ENCODE measurements around the gene CCDC78.

The CCDC78 gene

DNA sequence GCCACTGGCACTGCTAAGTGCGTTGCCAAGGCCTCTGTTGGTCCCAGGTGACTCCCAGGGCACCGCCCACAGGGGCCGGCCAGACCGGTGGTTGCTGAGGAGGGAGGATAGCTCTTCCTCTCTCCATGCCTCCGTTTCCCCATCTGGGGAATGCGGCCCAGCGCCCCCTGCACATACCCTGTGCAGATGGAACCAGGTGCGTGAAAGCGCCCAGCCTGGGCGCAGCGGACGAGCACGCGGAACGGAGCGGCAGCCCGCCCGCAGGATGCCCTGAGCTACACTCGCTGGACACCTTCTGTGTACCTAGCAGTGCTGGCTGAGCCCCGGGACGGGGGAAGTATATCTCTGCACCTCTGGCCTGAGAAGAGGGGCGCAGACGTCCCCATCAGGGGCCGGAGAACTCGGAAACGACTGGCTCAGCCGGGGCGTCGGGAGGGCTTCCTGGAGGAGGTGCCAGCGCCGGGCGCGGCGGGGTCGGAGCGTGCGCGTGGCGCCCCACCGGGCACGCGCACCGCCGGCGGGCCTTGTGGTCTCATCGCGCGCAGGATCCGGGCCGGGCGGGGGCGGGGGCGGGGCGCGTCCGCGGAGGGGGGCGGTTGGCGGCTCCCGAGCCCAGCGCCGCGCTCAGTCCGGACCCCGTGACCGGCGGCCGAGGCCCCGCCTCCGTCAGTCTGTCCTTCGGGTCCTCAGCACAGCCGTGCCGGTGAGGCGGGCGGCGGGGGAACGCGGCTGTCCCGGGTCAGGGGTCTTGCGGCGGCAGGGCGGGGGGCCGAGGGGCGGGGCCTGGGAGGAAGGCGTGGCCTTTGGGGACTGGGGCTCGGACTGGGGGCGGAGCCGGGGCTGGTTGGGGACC lies at the start of gene CCDC78, which contains the start of gene HAGHL:
Gene CCDC78 (minus strand): TSS at position 6 of the 853 bp plus-strand sequence. CDS start 76 bp downstream, outside the sequence.
Gene HAGHL (plus strand): TSS at position 669 of the 853 bp plus-strand sequence. CDS start 404 bp downstream, outside the sequence.
- peak; percentile 66 for DNase-seq (ENCODE audit: extremely low spot score)
- no peak for TF ChIP-seq L3MBTL2 (conservative IDR thresholded peaks at IDR 0.05)
- TF ChIP-seq TARDBP (IDR thresholded peaks at IDR 0.05) = no peak
- no peak for TF ChIP-seq ARNT (IDR thresholded peaks at IDR 0.05)
- TF ChIP-seq, protein P1, sequence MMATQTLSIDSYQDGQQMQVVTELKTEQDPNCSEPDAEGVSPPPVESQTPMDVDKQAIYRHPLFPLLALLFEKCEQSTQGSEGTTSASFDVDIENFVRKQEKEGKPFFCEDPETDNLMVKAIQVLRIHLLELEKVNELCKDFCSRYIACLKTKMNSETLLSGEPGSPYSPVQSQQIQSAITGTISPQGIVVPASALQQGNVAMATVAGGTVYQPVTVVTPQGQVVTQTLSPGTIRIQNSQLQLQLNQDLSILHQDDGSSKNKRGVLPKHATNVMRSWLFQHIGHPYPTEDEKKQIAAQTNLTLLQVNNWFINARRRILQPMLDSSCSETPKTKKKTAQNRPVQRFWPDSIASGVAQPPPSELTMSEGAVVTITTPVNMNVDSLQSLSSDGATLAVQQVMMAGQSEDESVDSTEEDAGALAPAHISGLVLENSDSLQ (IDR thresholded peaks at IDR 0.05) = no peak
- TF ChIP-seq FOXK2 (IDR thresholded peaks at IDR 0.05) = no peak
- TF ChIP-seq BHLHE40 (IDR thresholded peaks at IDR 0.05; ENCODE audit: borderline replicate concordance) = no peak
- CTCF ChIA-PET = interaction anchor here (1.6 kb wide), 1 partner anchor 17 kb away, joined by 6 read pairs; no protein-coding TSS in a partner anchor
- POLR2A ChIA-PET = interaction anchor here (1.3 to 5.0 kb wide), 4 partner anchors 11 to 58 kb away, joined by 4 to 27 read pairs (median 9); partner anchors contain the start of genes CIAO3 and METRN

DNA sequence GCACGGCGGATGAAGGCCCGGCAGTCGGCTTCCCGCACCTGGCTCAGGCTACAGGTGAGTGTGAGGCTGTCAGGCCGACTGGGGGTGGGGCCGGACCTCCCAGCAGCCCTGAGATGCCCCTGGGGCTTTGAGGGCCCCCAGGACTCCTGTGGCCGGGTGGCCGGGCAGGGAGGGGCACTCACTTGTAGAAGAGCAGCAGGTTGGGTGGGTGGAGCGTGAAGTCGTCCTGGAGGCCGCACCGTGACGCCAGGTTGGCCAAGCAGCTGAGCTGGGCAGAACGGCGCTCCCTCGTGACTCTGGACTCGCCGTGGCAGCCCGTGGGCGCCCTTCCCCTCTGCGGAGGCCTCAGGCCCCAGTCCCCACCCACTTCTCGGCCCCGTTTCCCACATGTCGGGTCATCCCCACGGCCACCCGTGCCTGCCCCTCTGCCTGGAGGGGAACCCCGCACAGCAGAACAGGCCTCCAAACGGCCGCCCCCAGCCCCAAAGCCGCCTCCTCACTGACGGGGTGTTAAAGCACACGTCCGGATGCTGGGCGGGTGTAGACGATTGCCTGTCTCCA lies 49.1 kb upstream of the CCDC78 start:
- ChIA-PET POLR2A (no interaction called here), CTCF (no interaction called here)
- DNase-seq (ENCODE audit: extremely low spot score) = no peak
- TF ChIP-seq BHLHE40 (IDR thresholded peaks at IDR 0.05; ENCODE audit: borderline replicate concordance) (no peak), ARNT (IDR thresholded peaks at IDR 0.05) (no peak), CTBP1 (IDR thresholded peaks at IDR 0.05; ENCODE audit: borderline replicate concordance) (no peak), NFRKB (IDR thresholded peaks at IDR 0.05) (no peak), L3MBTL2 (conservative IDR thresholded peaks at IDR 0.05) (no peak), LEF1 (IDR thresholded peaks at IDR 0.05; ENCODE audit: borderline replicate concordance) (no peak), TARDBP (IDR thresholded peaks at IDR 0.05) (no peak), SUZ12 (IDR thresholded peaks at IDR 0.05) (no peak), ELF4 (IDR thresholded peaks at IDR 0.05) (no peak)

DNA sequence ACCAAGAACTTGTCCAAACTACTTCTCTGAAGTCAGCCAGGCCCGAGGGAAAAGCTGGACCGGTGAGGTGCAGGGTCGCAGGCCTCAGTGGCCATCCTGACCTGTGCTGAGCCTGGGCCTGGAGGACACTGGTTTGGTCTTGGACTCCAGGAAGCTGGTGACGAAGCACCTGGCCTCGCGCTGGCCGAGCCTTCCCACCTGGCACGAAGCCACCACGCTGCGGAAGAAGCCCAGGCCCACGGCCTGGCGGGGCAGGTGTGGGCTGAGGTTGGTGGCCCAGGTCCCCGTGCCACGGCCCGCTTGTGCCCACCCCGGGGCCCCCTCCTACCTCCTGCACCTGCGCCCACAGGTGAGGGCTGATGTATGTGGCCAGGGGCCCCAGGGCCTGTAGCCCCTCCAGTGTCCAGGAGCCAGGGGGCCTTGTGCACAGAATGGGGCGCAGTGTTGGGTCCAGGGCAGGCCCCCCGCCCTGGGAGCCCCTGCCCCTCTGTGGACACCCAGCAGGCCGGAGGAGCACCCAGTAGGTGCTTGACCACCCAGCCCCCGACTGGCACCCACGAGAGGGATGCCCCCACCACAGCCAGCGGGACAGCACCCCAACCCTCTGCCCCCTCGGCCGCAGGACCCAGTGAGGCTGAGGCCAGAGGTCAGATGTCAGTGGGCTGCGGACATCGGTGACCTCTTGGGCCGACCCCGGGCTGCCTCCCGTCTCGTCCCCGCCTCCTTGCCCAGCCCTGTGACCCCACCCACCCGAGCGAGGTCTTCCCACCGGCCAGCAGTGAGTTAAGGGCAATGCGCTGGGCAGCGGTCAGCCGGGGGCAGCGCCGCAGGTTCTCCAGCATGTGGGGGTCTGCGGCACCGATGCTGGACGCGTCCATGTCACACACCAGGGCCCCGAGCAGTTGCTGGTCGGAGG lies 48.1 kb upstream of the CCDC78 start:
- ChIA-PET CTCF (no interaction called here), POLR2A (no interaction called here)
- TF ChIP-seq NFRKB (IDR thresholded peaks at IDR 0.05) = no peak
- TF ChIP-seq FOXK2 (IDR thresholded peaks at IDR 0.05) = no peak
- no peak for TF ChIP-seq ZNF384 (IDR thresholded peaks at IDR 0.05)
- no peak for TF ChIP-seq ARNT (IDR thresholded peaks at IDR 0.05)
- TF ChIP-seq TARDBP (IDR thresholded peaks at IDR 0.05) = no peak
- TF ChIP-seq SP1 (IDR thresholded peaks at IDR 0.05) = no peak
- no peak for DNase-seq (ENCODE audit: extremely low spot score)

DNA sequence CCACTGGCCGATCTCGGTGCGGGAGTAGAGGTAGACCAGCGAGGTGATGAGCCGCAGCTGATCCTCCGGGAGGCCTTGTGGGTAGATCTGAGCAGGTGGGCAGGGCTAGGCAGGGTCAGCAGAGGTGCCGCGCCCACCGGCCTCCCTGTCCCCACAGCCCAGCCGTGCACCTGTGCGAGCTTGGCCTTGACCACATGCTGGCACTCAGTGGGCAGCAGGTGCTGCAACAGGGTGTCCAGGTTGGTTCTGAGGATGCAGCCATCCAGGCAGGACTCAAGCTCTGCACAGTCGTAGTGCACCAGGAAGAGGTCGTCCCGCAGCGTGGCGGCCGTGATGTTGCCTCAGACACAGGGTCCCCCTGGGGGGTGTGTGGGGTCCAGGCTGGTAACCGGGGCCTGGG lies 46.7 kb upstream of the CCDC78 start:
- ChIA-PET POLR2A (interaction anchor here (1.3 kb wide), 1 partner anchor 12 kb away, joined by 4 read pairs; no protein-coding TSS in a partner anchor), CTCF (interaction anchor here (0.9 kb wide), 1 partner anchor 13 kb away, joined by 3 read pairs; no protein-coding TSS in a partner anchor)
- DNase-seq (ENCODE audit: extremely low spot score) = no peak
- TF ChIP-seq HDGF (IDR thresholded peaks at IDR 0.05; ENCODE audit: borderline replicate concordance) (no peak), NFRKB (IDR thresholded peaks at IDR 0.05) (no peak), FOXK2 (IDR thresholded peaks at IDR 0.05) (no peak), FOXM1 (IDR thresholded peaks at IDR 0.05; ENCODE audit: borderline replicate concordance) (no peak), CTBP1 (IDR thresholded peaks at IDR 0.05; ENCODE audit: borderline replicate concordance) (no peak), FOXA1 (IDR thresholded peaks at IDR 0.05) (no peak), BHLHE40 (IDR thresholded peaks at IDR 0.05; ENCODE audit: borderline replicate concordance) (no peak), SP1 (IDR thresholded peaks at IDR 0.05) (no peak)
- TF ChIP-seq, protein P1 (IDR thresholded peaks at IDR 0.05) = no peak

DNA sequence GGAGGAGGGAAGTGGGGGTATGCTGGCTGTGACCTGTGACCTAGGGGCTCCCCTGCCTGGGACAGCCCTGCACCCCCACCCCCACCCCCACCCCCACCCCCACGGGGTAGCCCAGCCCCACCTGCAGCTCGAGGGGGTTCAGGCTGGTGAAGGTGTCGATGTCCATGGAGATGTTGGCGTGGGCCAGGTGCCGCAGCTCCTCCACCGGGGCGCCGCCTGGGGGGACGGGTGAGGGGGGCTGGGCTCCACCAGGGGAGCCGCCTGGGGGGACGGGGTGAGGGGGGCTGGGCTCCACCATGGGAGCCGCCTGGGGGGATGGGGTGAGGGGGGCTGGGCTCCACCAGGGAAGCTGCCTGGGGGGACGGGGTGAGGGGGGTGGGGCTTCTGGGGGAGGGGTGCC lies 44.2 kb upstream of the CCDC78 start:
- CTCF ChIA-PET = interaction anchor here (1.1 kb wide), 1 partner anchor 15 kb away, joined by 4 read pairs; no protein-coding TSS in a partner anchor
- no peak for DNase-seq (ENCODE audit: extremely low spot score)
- POLR2A ChIA-PET = no interaction called here
- no peak for TF ChIP-seq FOXM1 (IDR thresholded peaks at IDR 0.05; ENCODE audit: borderline replicate concordance)
- TF ChIP-seq FOXK2 (IDR thresholded peaks at IDR 0.05) = no peak
- no peak for TF ChIP-seq LEF1 (IDR thresholded peaks at IDR 0.05; ENCODE audit: borderline replicate concordance)
- TF ChIP-seq CTBP1 (IDR thresholded peaks at IDR 0.05; ENCODE audit: borderline replicate concordance) = no peak
- TF ChIP-seq, protein P1 (IDR thresholded peaks at IDR 0.05) = no peak
- TF ChIP-seq FOXA1 (IDR thresholded peaks at IDR 0.05) = no peak
- TF ChIP-seq ELF4 (IDR thresholded peaks at IDR 0.05) = no peak
- no peak for TF ChIP-seq NFRKB (IDR thresholded peaks at IDR 0.05)
- TF ChIP-seq BHLHE40 (IDR thresholded peaks at IDR 0.05; ENCODE audit: borderline replicate concordance) = no peak
- no peak for TF ChIP-seq TARDBP (IDR thresholded peaks at IDR 0.05)

Measured in HEK293T (cell line).